GM18505 (cell line): ENCODE data around the gene MOB3B.

ENCODE experiments used
- ATAC-seq: cut with Tn5 transposase; IDR thresholded peaks from one replicate; pipeline ENCODE4 v1.9.1; 2021; ENCODE audit not compliant: unreplicated experiment
- POLR2A ChIP-seq: IDR thresholded peaks from 4 replicates; pipeline ENCODE4 v1.6.1; 2011; ENCODE audit warnings: borderline replicate concordance; ENCODE audit not compliant: insufficient read depth, insufficient read length; ENCODE audit errors: extremely low read depth

MOB3B gene

GRCh38 chr9:27529316-27530278 is at the start of gene MOB3B:
Gene MOB3B, minus strand, starts transcription at chr9:27529814. Its CDS starts 74,264 bp downstream, at chr9:27455550.
- TF ChIP-seq POLR2A: no peak
- peak; percentile 79 for ATAC-seq

GRCh38 chr9:27573634-27574590 is 44.3 kb upstream of the MOB3B start:
- peak; percentile 84 for ATAC-seq
- peak; percentile 57 for TF ChIP-seq POLR2A

GRCh38 chr9:27572918-27573633 is 43.5 kb upstream of the MOB3B start, which contains the start of gene C9orf72:
Gene C9orf72, minus strand, starts transcription at chr9:27573481. Its CDS starts 6,361 bp downstream, at chr9:27567120.
- peak; percentile 73 for TF ChIP-seq POLR2A
- peak; percentile 73 for ATAC-seq

- peak; percentile 33 for ATAC-seq
Measured at GRCh38 chr9:27572566-27572917, 42.9 kb upstream of the MOB3B start.

GRCh38 chr9:27572061-27572460 is 42.4 kb upstream of the MOB3B start:
- TF ChIP-seq POLR2A: no peak
- no peak for ATAC-seq

More at GRCh38 chr9:27572566-27572917, 42.9 kb upstream of the MOB3B start:
- peak; percentile 15 for TF ChIP-seq POLR2A

GRCh38 chr9:27571011-27571410 is 41.4 kb upstream of the MOB3B start:
- ATAC-seq: no peak
- no peak for TF ChIP-seq POLR2A

GRCh38 chr9:27569406-27569805 is 39.8 kb upstream of the MOB3B start:
- ATAC-seq: no peak
- no peak for TF ChIP-seq POLR2A

GRCh38 chr9:27566118-27566517 is 36.5 kb upstream of the MOB3B start:
- no peak for ATAC-seq
- TF ChIP-seq POLR2A: no peak

GRCh38 chr9:27565696-27566095 is 36.1 kb upstream of the MOB3B start:
- no peak for ATAC-seq
- TF ChIP-seq POLR2A: no peak

- no peak for TF ChIP-seq POLR2A
Measured at GRCh38 chr9:27564670-27565069, 35.1 kb upstream of the MOB3B start.

GRCh38 chr9:27563738-27564430 is 34.3 kb upstream of the MOB3B start:
- no peak for ATAC-seq
- no peak for TF ChIP-seq POLR2A

More at GRCh38 chr9:27564670-27565069, 35.1 kb upstream of the MOB3B start:
- no peak for ATAC-seq

- no peak for TF ChIP-seq POLR2A
- peak; percentile 67 for ATAC-seq
Measured at GRCh38 chr9:27561685-27562084, 32.1 kb upstream of the MOB3B start.
